Neural progenitor cell (in vitro differentiated cells): ENCODE results near the gene ARVCF.

ENCODE experiments used
- CTCF ChIP-seq: fragments of 200-600 bp; sonication (generic); IDR thresholded peaks from 2 replicates; pipeline ENCODE4 v1.5.1; 2017; ENCODE audit warnings: antibody characterized with exemption, mild to moderate bottlenecking
- EZH2 ChIP-seq: fragments of 200-600 bp; sonication (generic); IDR thresholded peaks from 2 replicates; pipeline ENCODE4 v1.6.1; 2017; ENCODE audit warnings: antibody characterized with exemption, mild to moderate bottlenecking, moderate library complexity

GRCh38 chr22:20016734-20017621 is at the start of gene ARVCF:
- TF ChIP-seq CTCF (no peak), EZH2 (no peak)
